Activated CD4-positive, alpha-beta T cell treated with anti-CD3 and anti-CD28 coated beads, Interleukin-10, Interleukin-2, amounts not matched to agents 100 ng/mL and 50 ng/mL, durations not matched to agents 16 hours and 8 hours (primary cell): ENCODE results near the gene TSPYL2.

Experiments used
- DNase-seq: peaks from one replicate; pipeline ENCODE4 v3.0.0-alpha.2; 2020

Gene TSPYL2

DNA sequence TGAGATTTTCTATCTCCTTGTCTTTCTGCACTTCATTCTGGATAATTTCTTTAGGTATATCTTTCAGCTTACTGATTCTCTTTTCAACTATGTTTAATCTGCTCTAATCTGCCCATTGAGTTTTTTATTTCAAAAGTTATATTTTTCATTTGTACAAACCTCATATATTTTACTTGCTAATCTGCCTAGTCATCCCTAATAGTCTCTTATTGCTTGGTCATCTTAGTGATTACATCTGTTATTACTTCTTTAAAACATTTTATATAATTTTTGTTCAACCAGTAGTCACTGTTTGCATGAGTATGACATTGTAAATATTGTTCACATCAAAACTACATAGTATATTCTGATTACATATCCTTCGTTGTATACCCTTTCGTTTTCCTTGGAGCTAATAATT, 44.2 kb downstream of the TSPYL2 start:
- no peak for DNase-seq

- no peak for DNase-seq
Observed at GRCh38 chrX:53128097-53128749, 46.1 kb downstream of the TSPYL2 start.

GRCh38 chrX:53133400-53133799, 51.2 kb downstream of the TSPYL2 start:
- DNase-seq, result no peak

GRCh38 chrX:53135581-53135980, 53.4 kb downstream of the TSPYL2 start:
- no peak for DNase-seq
